Left ventricle myocardium inferior (tissue), 1 donor: ENCODE results near the gene NOS1. TPM values are rescaled to one million over a fixed set of nuclear protein-coding genes. Genes with fewer than 3 reads are reported as not detected.

Source experiments
- DNase-seq: peaks from one replicate; pipeline ENCODE4 v3.0.0-alpha.2; 2020
- H3K27ac ChIP-seq: fragments of 200-600 bp; replicated peaks from 2 replicates; pipeline ENCODE4 v1.8.0; 2021
- H3K27me3 ChIP-seq: fragments of 200-600 bp; 2 replicates; pipeline ENCODE4 v1.8.0; 2021; ENCODE audit warnings: low read depth
- H3K36me3 ChIP-seq: fragments of 200-600 bp; 2 replicates; pipeline ENCODE4 v1.8.0; 2021
- H3K4me1 ChIP-seq: fragments of 200-600 bp; 2 replicates; pipeline ENCODE4 v1.8.0; 2021
- H3K4me3 ChIP-seq: fragments of 200-600 bp; 2 replicates; pipeline ENCODE4 v1.8.0; 2021; ENCODE audit warnings: mild to moderate bottlenecking, moderate library complexity
- H3K9me3 ChIP-seq: fragments of 200-600 bp; replicated peaks from 2 replicates; pipeline ENCODE4 v1.8.0; 2021
- CTCF ChIP-seq: fragments of 200-600 bp; IDR thresholded peaks from 2 replicates; pipeline ENCODE4 v1.8.0; 2021; ENCODE audit warnings: antibody characterized with exemption, mild to moderate bottlenecking, borderline replicate concordance
- intact Hi-C: fragments of 100-400 bp; cut with micrococcal nuclease; formaldehyde crosslinking; loops from one replicate; pipeline ENCODE4 v1.11.0; 2022
- total RNA-seq: library from RNA; stranded (reverse); fragmentation: NEBNext Ultra II Directional; extraction: Animal tissue kit (Norgen Biotek cat#: 25700); gene quantifications from one replicate; pipeline ENCODE4 v1.2.1, GENCODE V29; 2021
- donor health status: DM: no; HTN: yes; CAD: no; lungs with severe emphysema.

The NOS1 gene
- total RNA-seq, 1 donor from 2014 or later: 0.22 TPM

DNA sequence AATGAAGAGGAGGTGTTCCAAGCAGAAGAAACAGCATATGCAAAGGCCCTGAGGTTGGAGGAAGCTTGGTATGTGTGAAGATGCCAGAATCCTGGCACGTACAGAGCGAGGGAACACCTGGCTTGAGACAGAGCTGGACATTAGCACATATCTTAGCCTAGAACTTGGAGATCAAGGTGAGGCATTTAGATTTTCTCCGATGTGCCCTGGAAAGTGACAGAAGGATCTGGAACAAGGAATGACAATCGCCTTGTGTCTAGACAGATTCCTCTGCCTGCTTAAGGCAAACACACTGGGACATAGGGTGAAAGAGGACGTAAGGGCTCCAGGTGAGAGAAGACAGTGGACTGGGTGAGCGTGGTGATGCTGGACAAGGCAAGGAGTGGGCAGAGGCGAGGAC is 32.2 kb upstream of the NOS1 start:
- peaks cover 59% of the 10 kb centered on the region for H3K27me3 ChIP-seq
- no peak overlapping the region for H3K27ac ChIP-seq
- H3K36me3 ChIP-seq: no peaks in the 10 kb centered on the region
- intact Hi-C loops: no loop called here
- H3K4me1 ChIP-seq: no peaks in the 10 kb centered on the region
- H3K4me3 ChIP-seq: no peak overlapping the region
- H3K9me3 ChIP-seq: peaks cover 9% of the 10 kb centered on the region
- no peak for TF ChIP-seq CTCF
- DNase-seq: no peak

DNA sequence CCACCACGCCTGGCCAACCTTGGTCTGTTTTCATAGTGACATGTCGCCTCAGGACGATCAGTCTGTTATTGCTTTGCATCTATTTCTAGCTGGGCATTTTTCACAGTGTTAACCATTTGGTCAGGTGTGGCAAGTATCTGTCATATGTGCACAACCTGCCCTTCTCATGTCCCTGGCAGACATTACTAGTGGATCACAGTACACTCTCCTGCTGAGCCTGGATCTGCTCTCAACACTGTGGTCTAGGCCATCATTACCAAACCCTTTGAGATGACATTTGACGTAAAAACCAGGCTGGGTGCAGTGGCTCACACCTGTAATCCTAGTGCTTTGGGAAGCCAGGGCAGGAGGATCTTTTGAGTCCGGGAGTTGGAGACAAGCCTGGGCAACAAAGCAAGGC is 29.4 kb upstream of the NOS1 start:
- no peak for DNase-seq
- intact Hi-C loops: no loop called here
- no peaks in the 10 kb centered on the region for H3K36me3 ChIP-seq
- no peak for TF ChIP-seq CTCF
- no peak overlapping the region for H3K27ac ChIP-seq
- H3K9me3 ChIP-seq: no peaks in the 10 kb centered on the region
- no peak overlapping the region for H3K4me3 ChIP-seq
- H3K4me1 ChIP-seq: no peaks in the 10 kb centered on the region
- peaks cover 68% of the 10 kb centered on the region for H3K27me3 ChIP-seq

GRCh38 chr12:117388951-117389446 is 27.6 kb upstream of the NOS1 start:
- H3K36me3 ChIP-seq: no peaks in the 10 kb centered on the region
- no peak overlapping the region for H3K4me3 ChIP-seq
- H3K4me1 ChIP-seq: no peaks in the 10 kb centered on the region
- TF ChIP-seq CTCF: no peak
- no peak overlapping the region for H3K27ac ChIP-seq
- intact Hi-C loops: no loop called here
- no peak for DNase-seq
- H3K27me3 ChIP-seq: peaks cover 83% of the 10 kb centered on the region
- H3K9me3 ChIP-seq: no peaks in the 10 kb centered on the region

- intact Hi-C loops: no loop called here
- Histone ChIP-seq H3K36me3 (no peaks in the 10 kb centered on the region), H3K27ac (no peak overlapping the region), H3K27me3 (peaks cover 79% of the 10 kb centered on the region), H3K9me3 (no peaks in the 10 kb centered on the region), H3K4me1 (no peaks in the 10 kb centered on the region), H3K4me3 (no peak overlapping the region)
- TF ChIP-seq CTCF: no peak
- DNase-seq: no peak
These were observed 26.4 kb upstream of the NOS1 start for GRCh38 chr12:117387832-117388231.

GRCh38 chr12:117384735-117385134 is 23.3 kb upstream of the NOS1 start:
- intact Hi-C loops: no loop called here

More at GRCh38 chr12:117384735-117385134, 23.3 kb upstream of the NOS1 start:
- no peak for DNase-seq
- Histone ChIP-seq H3K27ac (no peak overlapping the region), H3K27me3 (peaks cover 52% of the 10 kb centered on the region), H3K4me1 (no peaks in the 10 kb centered on the region), H3K9me3 (no peaks in the 10 kb centered on the region), H3K4me3 (no peak overlapping the region), H3K36me3 (no peaks in the 10 kb centered on the region)
- no peak for TF ChIP-seq CTCF
